Colon (tissue), 2 donors: Measurements from ENCODE around the gene FHOD3.

Experiments used
- FAIRE-seq: peaks from 2 replicates; lab custom pipeline; 2012; peaks lifted over from hg19 to GRCh38; lab: Jason Lieb, UNC
- donor health status: control.
- donor health status: control.

Gene FHOD3

GRCh38 chr18:36322734-36323133 lies 25.2 kb downstream of the FHOD3 start:
- FAIRE-seq, result no peak

- FAIRE-seq, result no peak
Measured at GRCh38 chr18:36323421-36323820, 25.9 kb downstream of the FHOD3 start.

GRCh38 chr18:36325846-36326245 lies 28.3 kb downstream of the FHOD3 start:
- no peak for FAIRE-seq

GRCh38 chr18:36326771-36327170 lies 29.3 kb downstream of the FHOD3 start:
- FAIRE-seq, result no peak

- no peak for FAIRE-seq
Measured at GRCh38 chr18:36327352-36328316, 30.1 kb downstream of the FHOD3 start.

GRCh38 chr18:36328385-36328858 lies 30.9 kb downstream of the FHOD3 start:
- FAIRE-seq, result no peak

- no peak for FAIRE-seq
Measured at GRCh38 chr18:36328916-36329315, 31.4 kb downstream of the FHOD3 start.

GRCh38 chr18:36329684-36330434 lies 32.3 kb downstream of the FHOD3 start:
- no peak for FAIRE-seq

GRCh38 chr18:36330435-36331052 lies 33.0 kb downstream of the FHOD3 start:
- no peak for FAIRE-seq

GRCh38 chr18:36331521-36331971 lies 34.0 kb downstream of the FHOD3 start:
- no peak for FAIRE-seq

- no peak for FAIRE-seq
Measured at GRCh38 chr18:36333414-36333813, 35.9 kb downstream of the FHOD3 start.

GRCh38 chr18:36334798-36335197 lies 37.3 kb downstream of the FHOD3 start:
- FAIRE-seq, result no peak

GRCh38 chr18:36335476-36336279 lies 38.2 kb downstream of the FHOD3 start:
- no peak for FAIRE-seq

GRCh38 chr18:36337679-36338402 lies 40.3 kb downstream of the FHOD3 start:
- FAIRE-seq, result no peak

GRCh38 chr18:36338403-36338933 lies 41.0 kb downstream of the FHOD3 start:
- no peak for FAIRE-seq

- no peak for FAIRE-seq
Measured at GRCh38 chr18:36340246-36340645, 42.7 kb downstream of the FHOD3 start.

- no peak for FAIRE-seq
Measured at GRCh38 chr18:36341944-36342343, 44.4 kb downstream of the FHOD3 start.

GRCh38 chr18:36348331-36348730 lies 50.8 kb downstream of the FHOD3 start:
- no peak for FAIRE-seq

GRCh38 chr18:36348971-36349417 lies 51.5 kb downstream of the FHOD3 start:
- no peak for FAIRE-seq

- FAIRE-seq, result no peak
Measured at GRCh38 chr18:36349552-36349951, 52.0 kb downstream of the FHOD3 start.

- no peak for FAIRE-seq
Measured at GRCh38 chr18:36350251-36350651, 52.7 kb downstream of the FHOD3 start.
